Measurements from ENCODE around the gene CFL1. TPM values are rescaled to one million over a fixed set of nuclear protein-coding genes. Genes with fewer than 3 reads are reported as not detected.
A peak's percentile ranks its signal among the peaks of the same experiment; 100 is the strongest.

Gene CFL1
- total RNA-seq, 2 donors from 2014 or later: 365 to 493 TPM

- Histone ChIP-seq H3K4me3 (no peak overlapping the region), H3K27ac (no peak overlapping the region), H3K9me3 (no peaks in the 10 kb centered on the region), H3K36me3 (no peaks in the 10 kb centered on the region), H3K27me3 (no peaks in the 10 kb centered on the region), H3K4me1 (peaks cover 0 to 8% of the 10 kb centered on the region in 2 donors)
- no peak for DNase-seq (ENCODE audit: low spot score)
- no peak for TF ChIP-seq CTCF (IDR thresholded peaks at IDR 0.05)
These were observed 41.3 kb downstream of the CFL1 start for GRCh38 chr11:65816696-65817095.

- Histone ChIP-seq H3K9me3 (no peaks in the 10 kb centered on the region), H3K4me1 (peaks cover 0 to 8% of the 10 kb centered on the region in 2 donors), H3K36me3 (no peaks in the 10 kb centered on the region), H3K27ac (peak overlapping the region in 1 of 2 donors; percentile 6), H3K27me3 (no peaks in the 10 kb centered on the region), H3K4me3 (no peak overlapping the region)
- no peak for TF ChIP-seq CTCF (IDR thresholded peaks at IDR 0.05)
- no peak for DNase-seq (ENCODE audit: low spot score)
These were observed 42.9 kb downstream of the CFL1 start for GRCh38 chr11:65814986-65815565.

GRCh38 chr11:65814131-65814985, 43.6 kb downstream of the CFL1 start:
- H3K27me3 ChIP-seq: no peaks in the 10 kb centered on the region
- DNase-seq (ENCODE audit: low spot score): peak; percentile 75
- no peaks in the 10 kb centered on the region for H3K36me3 ChIP-seq
- no peaks in the 10 kb centered on the region for H3K9me3 ChIP-seq
- H3K27ac ChIP-seq: peak overlapping the region in 1 of 2 donors; percentile 6
- peaks cover 0 to 8% of the 10 kb centered on the region in 2 donors for H3K4me1 ChIP-seq
- H3K4me3 ChIP-seq: no peak overlapping the region
- TF ChIP-seq CTCF (IDR thresholded peaks at IDR 0.05): no peak

GRCh38 chr11:65811764-65812475, 46.1 kb downstream of the CFL1 start:
- DNase-seq (ENCODE audit: low spot score): no peak
- no peaks in the 10 kb centered on the region for H3K9me3 ChIP-seq
- no peaks in the 10 kb centered on the region for H3K27me3 ChIP-seq
- no peak for TF ChIP-seq CTCF (IDR thresholded peaks at IDR 0.05)
- no peaks in the 10 kb centered on the region for H3K4me1 ChIP-seq
- H3K36me3 ChIP-seq: no peaks in the 10 kb centered on the region
- H3K4me3 ChIP-seq: no peak overlapping the region
- no peak overlapping the region for H3K27ac ChIP-seq

GRCh38 chr11:65810046-65810868, 47.7 kb downstream of the CFL1 start:
- Histone ChIP-seq H3K27ac (no peak overlapping the region), H3K4me3 (no peak overlapping the region), H3K9me3 (no peaks in the 10 kb centered on the region), H3K4me1 (no peaks in the 10 kb centered on the region), H3K36me3 (no peaks in the 10 kb centered on the region), H3K27me3 (no peaks in the 10 kb centered on the region)
- no peak for DNase-seq (ENCODE audit: low spot score)
- no peak for TF ChIP-seq CTCF (IDR thresholded peaks at IDR 0.05)
